Upper lobe of right lung (tissue), 1 donor: ENCODE measurements around the gene AFP. TPM values are rescaled to one million over a fixed set of nuclear protein-coding genes. Genes with fewer than 3 reads are reported as not detected.

ENCODE experiments used
- ATAC-seq: fragments of 200-7000 bp; cut with Tn5 transposase; one replicate; pipeline ENCODE4 v1.9.1; 2020; ENCODE audit warnings: mild to moderate bottlenecking, moderate library complexity
- DNase-seq: peaks from one replicate; pipeline ENCODE4 v3.0.0-alpha.2; 2020
- H3K27ac ChIP-seq: fragments of 200-600 bp; one replicate; pipeline ENCODE4 v1.8.0; 2022
- H3K27me3 ChIP-seq: fragments of 200-600 bp; one replicate; pipeline ENCODE4 v1.8.0; 2022; ENCODE audit warnings: mild to moderate bottlenecking
- H3K36me3 ChIP-seq: fragments of 200-600 bp; one replicate; pipeline ENCODE4 v1.8.0; 2022
- H3K4me1 ChIP-seq: fragments of 200-600 bp; one replicate; pipeline ENCODE4 v1.8.0; 2022
- H3K4me3 ChIP-seq: fragments of 200-600 bp; one replicate; pipeline ENCODE4 v1.8.0; 2022; ENCODE audit warnings: mild to moderate bottlenecking
- H3K9me3 ChIP-seq: fragments of 200-600 bp; one replicate; pipeline ENCODE4 v1.8.0; 2022
- intact Hi-C: fragments of 100-400 bp; cut with DNase I; formaldehyde crosslinking; loops from one replicate; pipeline ENCODE4 v1.11.0; 2022
- total RNA-seq: library from RNA; stranded (reverse); fragmentation: NEBNext Ultra II Directional; extraction: Animal tissue kit (Norgen Biotek cat#: 25700); gene quantifications from one replicate; pipeline ENCODE4 v1.2.1, GENCODE V29; 2021
- TF ChIP-seq, protein P1 (sequence below): fragments of 200-600 bp; IDR thresholded peaks from one replicate; pipeline ENCODE4 v1.8.0; 2022; ENCODE audit warnings: antibody characterized with exemption
- donor health status: DM: no; HTN: yes; CAD: no; lungs with severe emphysema.

AFP gene
- total RNA-seq, 1 donor from 2014 or later = not detected

DNA sequence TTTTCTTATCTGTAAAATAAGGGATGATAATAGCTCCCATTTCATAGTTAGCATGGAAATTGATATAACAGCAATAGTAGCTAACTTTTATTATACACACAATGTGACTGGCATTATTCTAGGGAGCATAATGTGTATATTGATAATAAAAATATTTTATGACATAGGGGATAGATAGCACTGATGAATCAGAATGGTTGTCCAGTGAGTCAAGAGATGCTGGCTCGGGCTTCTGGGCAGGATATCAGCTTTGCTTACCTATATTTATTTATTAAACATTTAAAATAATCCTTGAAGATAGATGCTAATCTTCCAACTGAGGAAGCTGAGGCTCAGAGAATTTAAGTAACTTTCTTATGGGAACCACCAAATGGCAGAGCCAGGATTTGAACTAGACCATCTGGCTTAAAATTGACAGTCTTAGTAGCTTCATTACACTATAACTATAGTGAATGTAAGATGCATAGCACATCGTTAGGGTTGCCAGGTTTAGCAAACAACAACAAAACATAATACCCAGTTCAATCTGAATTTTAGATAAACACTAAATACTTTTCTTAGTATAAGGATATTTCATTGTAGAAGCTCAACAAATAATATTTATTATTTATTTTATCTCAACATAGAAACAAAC lies 2.7 kb downstream of the AFP start:
- H3K4me3 ChIP-seq = no peak overlapping the region

DNA sequence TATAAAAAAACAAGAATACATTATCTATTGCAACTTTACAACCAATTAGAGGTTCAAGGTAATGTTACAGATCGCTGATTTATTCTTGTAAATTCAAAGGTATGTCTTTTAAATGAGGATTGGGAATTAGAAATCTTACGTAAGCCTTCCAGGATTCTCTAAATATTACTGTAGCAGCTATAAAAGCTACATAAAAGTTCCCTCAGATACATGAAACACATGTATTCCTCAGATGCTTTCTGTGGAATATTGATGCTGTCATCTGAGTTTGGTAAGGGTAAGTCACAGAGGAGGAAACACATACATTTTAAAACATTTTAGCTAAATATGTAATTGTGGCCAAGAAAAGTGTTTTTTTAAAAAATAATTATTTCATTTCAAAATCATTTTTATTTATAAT lies 3.4 kb downstream of the AFP start:
- no peaks in the 10 kb centered on the region for H3K36me3 ChIP-seq
- H3K4me1 ChIP-seq = no peaks in the 10 kb centered on the region
- no peak overlapping the region for H3K4me3 ChIP-seq
- H3K27ac ChIP-seq = no peak overlapping the region
- no peaks in the 10 kb centered on the region for H3K27me3 ChIP-seq
- ATAC-seq = no peak
- intact Hi-C loops = no loop called here
- no peaks in the 10 kb centered on the region for H3K9me3 ChIP-seq
- TF ChIP-seq, protein P1, sequence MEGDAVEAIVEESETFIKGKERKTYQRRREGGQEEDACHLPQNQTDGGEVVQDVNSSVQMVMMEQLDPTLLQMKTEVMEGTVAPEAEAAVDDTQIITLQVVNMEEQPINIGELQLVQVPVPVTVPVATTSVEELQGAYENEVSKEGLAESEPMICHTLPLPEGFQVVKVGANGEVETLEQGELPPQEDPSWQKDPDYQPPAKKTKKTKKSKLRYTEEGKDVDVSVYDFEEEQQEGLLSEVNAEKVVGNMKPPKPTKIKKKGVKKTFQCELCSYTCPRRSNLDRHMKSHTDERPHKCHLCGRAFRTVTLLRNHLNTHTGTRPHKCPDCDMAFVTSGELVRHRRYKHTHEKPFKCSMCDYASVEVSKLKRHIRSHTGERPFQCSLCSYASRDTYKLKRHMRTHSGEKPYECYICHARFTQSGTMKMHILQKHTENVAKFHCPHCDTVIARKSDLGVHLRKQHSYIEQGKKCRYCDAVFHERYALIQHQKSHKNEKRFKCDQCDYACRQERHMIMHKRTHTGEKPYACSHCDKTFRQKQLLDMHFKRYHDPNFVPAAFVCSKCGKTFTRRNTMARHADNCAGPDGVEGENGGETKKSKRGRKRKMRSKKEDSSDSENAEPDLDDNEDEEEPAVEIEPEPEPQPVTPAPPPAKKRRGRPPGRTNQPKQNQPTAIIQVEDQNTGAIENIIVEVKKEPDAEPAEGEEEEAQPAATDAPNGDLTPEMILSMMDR = no peak
- DNase-seq = no peak

More for the DNA sequence above, 2.7 kb downstream of the AFP start:
- no peaks in the 10 kb centered on the region for H3K4me1 ChIP-seq
- no peaks in the 10 kb centered on the region for H3K9me3 ChIP-seq
- no peak overlapping the region for H3K27ac ChIP-seq
- H3K27me3 ChIP-seq = no peaks in the 10 kb centered on the region
- intact Hi-C loops = no loop called here
- no peak for DNase-seq
- TF ChIP-seq, protein P1 = no peak
- no peak for ATAC-seq
- no peaks in the 10 kb centered on the region for H3K36me3 ChIP-seq

DNA sequence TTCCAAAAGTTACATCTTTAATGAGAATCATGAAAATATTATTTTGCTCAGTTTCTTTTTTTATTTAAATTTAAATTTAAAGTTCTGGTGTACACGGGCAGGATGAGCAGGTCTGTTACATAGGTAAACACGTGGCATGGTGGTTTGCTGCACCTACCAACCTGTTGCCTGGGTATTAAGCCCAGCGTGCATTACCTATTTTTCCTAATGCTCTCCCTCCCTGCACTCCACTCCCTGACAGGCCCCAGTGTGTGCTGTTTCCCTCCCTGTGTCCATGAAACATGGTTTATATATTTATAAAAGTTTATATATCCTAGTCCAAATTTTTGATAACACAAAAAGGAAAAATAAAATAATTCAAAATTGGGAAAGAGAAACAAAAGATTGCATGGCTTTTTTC lies 4.0 kb downstream of the AFP start:
- Histone ChIP-seq H3K4me1 (no peaks in the 10 kb centered on the region), H3K27ac (no peak overlapping the region), H3K4me3 (no peak overlapping the region), H3K36me3 (no peaks in the 10 kb centered on the region), H3K27me3 (no peaks in the 10 kb centered on the region), H3K9me3 (no peaks in the 10 kb centered on the region)
- TF ChIP-seq, protein P1 = no peak
- DNase-seq = no peak
- ATAC-seq = no peak
- intact Hi-C loops = no loop called here

DNA sequence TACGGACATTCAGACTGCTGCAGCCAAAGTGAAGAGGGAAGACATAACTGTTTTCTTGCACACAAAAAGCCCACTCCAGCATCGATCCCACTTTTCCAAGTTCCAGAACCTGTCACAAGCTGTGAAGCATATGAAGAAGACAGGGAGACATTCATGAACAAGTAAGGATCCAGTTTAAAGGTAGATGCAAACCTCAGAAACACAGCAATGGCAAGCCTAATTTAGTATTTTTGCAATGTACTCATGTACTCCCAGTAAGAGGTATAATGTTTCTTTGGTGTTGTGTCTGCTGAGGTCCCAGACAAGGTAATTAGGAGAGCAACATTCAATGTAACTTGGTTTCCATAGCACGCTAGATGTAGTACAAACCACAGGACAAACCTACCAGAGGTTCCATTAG lies 4.6 kb downstream of the AFP start:
- TF ChIP-seq, protein P1 = no peak
- ATAC-seq (no peak), DNase-seq (no peak)
- Histone ChIP-seq H3K36me3 (no peaks in the 10 kb centered on the region), H3K9me3 (no peaks in the 10 kb centered on the region), H3K4me3 (no peak overlapping the region), H3K27me3 (peaks cover 5% of the 10 kb centered on the region), H3K27ac (no peak overlapping the region), H3K4me1 (no peaks in the 10 kb centered on the region)
- intact Hi-C loops = no loop called here

DNA sequence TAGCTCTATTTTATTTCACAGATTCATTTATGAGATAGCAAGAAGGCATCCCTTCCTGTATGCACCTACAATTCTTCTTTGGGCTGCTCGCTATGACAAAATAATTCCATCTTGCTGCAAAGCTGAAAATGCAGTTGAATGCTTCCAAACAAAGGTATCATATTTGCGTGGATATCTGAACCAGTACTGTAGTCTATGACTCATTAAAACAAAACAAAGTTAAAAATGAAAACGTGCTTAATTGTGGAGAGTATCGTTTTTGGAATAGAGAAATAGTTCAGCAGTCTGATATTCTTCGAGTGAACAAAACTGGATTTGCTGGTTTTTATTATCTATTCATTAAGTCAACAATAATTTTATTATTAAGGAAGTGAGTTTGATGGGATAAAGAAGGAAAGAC lies 6.3 kb downstream of the AFP start:
- TF ChIP-seq, protein P1 = no peak
- ATAC-seq (no peak), DNase-seq (no peak)
- Histone ChIP-seq H3K27me3 (peaks cover 5% of the 10 kb centered on the region), H3K27ac (no peak overlapping the region), H3K4me1 (no peaks in the 10 kb centered on the region), H3K9me3 (no peaks in the 10 kb centered on the region), H3K36me3 (no peaks in the 10 kb centered on the region), H3K4me3 (no peak overlapping the region)
- intact Hi-C loops = no loop called here

DNA sequence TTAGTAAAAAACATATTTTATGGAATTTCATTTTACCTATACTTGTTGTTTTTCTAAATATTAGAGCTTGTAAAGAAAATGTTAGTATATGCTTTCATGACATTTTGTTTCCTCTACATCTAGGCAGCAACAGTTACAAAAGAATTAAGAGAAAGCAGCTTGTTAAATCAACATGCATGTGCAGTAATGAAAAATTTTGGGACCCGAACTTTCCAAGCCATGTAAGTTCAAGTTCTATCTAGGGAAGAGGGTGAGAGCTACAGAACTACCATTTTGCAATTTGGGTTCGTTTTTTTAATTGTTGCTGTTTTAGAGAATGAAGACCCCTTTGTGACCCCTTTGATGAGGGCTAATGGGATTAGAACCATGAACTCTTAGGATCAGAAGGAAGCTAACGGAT lies 7.2 kb downstream of the AFP start:
- DNase-seq (no peak), ATAC-seq (no peak)
- Histone ChIP-seq H3K9me3 (no peaks in the 10 kb centered on the region), H3K36me3 (no peaks in the 10 kb centered on the region), H3K27ac (no peak overlapping the region), H3K27me3 (peaks cover 5% of the 10 kb centered on the region), H3K4me3 (no peak overlapping the region), H3K4me1 (no peaks in the 10 kb centered on the region)
- intact Hi-C loops = no loop called here
- TF ChIP-seq, protein P1 = no peak
